C1 segment of cervical spinal cord (tissue), 14 donors: ENCODE results near the gene NR2F1-AS1.
A peak's percentile ranks its signal among the peaks of the same experiment; 100 is the strongest.
"Not testable (repeated sequence)": the region's sequence is repeated elsewhere in the genome, so short reads cannot be mapped to it uniquely, and the experiment has no call there.

Experiments
- DNase-seq, 14 donors: peaks; one replicate each; lab custom pipeline; 2025; lab: John Stamatoyannopoulos, UW

NR2F1-AS1 gene

DNA sequence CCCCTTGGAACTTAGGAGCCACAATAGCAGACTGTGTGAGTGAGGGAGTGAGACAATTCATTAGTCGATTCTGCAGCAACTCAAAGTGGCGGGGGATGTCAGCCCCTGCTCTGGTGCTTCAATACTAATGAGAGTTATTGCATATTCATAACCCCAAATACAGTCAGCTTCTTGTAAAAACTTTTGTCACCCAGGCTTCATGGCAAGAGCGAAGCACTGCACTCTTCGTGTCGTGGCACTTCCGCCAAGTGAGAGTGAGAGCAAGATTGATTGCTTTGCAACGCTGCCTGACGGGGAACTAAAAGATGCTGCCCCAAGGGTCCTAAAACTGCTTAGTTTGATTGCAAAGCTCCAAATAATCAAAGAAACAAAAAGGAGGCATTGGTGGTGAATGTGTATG, 150.9 kb downstream of the NR2F1-AS1 start:
- no peak for DNase-seq

DNA sequence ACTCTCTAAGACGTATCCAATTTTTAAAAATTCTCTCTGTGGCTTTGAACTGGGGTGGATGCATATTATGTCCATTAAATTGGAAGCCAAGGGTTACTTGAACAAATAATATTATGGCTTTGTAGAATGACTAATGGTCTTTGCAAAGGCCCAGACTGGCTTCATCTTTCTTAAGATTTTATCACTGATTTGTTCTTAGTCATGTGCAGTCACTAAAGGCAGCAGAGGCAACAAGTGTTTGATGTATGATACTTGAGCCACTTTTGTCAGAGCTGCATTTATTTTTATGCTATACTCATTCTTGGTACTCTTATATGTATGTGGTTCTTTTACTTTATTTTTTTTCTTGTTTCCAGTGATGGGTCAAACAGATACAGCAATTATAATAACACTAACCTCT, 152.2 kb downstream of the NR2F1-AS1 start:
- no peak for DNase-seq

DNA sequence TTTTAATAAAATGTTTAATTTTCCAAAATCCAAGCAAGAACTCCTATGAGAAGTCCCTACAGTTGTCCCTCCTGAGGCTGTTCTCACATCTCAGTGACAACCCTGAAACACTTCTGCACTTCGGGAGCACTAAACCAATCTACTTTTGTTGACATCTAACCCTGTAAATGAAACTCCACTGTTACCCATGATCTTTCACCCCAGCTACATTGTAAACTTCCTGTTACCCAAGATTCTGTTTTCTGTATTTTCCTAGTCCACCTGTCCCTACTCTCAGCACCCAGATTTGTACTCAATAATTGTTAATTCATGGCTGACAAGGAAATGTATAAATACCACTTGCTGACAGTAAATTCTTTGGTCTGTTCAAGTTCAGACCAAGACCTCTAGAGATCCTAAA, 153.7 kb downstream of the NR2F1-AS1 start:
- DNase-seq: no peak

DNA sequence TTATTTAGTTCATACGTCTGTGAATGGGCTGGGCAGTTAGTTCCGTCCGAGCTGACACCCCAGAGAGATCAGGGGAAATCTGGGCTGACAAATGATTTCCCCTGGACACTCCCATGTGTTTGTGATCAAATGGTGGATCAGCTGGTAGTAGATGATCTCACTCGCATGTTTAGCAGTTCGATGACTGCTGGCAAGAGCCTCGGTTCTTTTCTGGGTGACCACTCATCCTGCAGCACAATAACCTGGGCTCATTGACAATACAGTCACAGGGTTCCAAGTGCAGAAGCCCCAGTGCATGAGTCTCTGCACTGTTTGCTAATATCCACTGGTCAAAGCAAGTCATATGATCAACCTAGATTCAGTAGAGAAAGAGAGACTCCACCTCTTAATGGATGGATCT, 155.9 kb downstream of the NR2F1-AS1 start:
- DNase-seq: peak in 6 of 14 donors; percentile 12 to 43 (median 24)

DNA sequence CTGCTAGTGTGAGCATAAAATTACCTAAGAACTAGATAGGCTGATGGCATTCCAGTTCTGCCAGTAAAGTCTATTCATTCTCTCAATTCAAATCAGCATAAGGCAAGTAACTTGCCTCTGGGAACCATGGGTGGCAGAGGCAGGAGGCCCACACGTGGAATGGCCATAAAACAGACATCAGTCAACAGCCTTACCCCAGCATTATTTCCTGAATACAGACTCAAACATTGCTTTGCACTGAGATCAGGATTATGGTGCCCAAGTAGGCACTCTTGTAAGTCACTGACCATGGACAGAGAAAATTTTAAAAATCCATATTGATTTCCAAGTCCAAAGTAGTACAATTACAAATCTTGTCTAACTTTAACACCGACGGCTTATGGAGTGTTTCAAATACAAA, 157.7 kb downstream of the NR2F1-AS1 start:
- peak in 1 of 14 donors; percentile 52 for DNase-seq

DNA sequence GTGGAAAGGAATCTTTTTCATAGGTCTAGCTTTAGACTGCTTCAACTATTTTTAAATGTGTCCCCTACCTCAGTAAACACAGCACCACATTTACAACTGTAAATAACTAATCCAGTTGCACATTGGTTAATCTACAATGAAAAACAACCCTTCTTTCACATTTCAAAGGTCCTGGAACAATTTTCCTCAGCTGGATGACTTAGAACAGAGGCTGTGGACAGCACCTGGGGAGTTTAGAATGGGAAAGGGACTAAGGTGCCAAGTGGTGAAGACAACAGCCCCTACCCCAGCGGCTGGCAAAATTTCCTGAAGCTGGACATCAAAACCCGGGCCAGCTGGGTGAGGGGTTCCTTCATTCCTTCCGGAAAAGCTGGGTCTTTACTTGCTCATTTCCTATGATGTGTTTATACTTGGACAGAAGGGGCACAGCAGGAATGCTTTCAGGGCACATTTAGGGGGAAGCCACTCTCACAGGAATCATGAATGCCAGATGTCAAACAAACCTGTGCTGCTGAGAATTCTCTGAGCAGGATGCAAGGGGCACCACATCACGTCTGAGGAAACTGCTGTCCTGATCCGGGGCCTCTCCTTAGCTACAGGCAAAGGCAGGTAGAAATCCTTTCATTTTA, 158.3 kb downstream of the NR2F1-AS1 start:
- peak in 2 of 14 donors; percentile 2 to 52 for DNase-seq

DNA sequence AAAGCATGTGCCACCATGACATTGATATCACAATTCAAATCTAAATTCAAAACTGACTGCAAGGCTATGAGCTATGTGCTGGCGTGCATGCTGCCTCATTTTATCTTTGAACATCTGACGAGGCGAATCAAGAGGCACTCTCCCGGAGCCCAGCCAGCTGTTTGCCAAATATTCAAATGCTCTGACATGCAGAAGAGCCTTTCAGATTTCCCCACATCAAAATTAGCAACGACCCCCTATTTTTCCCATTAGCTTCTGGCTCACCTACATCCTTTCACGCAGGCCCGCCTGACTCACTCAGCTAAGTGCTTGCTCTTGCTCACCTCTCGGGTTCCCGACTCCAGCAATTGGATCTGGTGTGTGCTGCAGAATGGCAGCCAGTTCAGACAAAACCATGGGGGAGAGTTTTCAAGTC, 159.0 kb downstream of the NR2F1-AS1 start:
- peak in 6 of 14 donors; percentile 6 to 42 (median 14) for DNase-seq

DNA sequence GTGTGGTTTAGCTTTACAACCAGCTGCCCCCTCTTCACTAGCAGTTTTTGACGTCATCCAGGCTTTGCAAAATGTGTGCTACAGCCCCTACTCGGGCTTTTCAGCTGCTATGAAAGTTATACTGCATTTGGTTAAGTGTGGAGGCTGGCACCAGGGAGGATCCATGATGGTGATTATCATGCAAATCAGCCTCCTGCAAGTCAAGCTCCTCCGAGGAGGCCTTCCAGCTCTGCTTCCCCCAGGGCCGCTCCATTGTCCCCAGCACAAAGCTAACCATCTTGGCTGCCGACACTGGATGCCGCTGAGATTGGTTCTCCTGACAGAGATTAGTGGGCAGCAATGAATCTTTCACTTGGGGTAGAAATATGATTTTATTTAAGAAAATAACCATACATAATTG, 159.6 kb downstream of the NR2F1-AS1 start:
- peak in 7 of 14 donors; percentile 4 to 51 (median 22) for DNase-seq

DNA sequence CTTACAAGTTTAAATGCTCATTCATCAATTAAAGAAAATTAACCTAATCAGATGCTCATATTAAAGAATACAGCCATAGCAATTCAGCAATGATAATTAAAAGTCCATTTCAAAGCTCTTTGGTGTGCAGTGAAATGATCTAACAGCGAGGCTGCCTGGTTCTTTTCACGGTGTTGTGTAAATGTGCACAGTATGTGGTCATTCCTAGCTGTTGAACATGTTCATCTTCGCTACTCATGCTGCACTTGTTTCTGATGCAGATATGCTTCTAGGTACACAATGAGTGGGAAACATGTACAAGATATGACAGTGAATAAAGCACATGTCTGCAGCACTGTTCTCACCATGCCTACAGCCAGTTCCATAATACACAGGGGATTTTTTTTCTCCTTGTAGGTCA, 163.5 kb downstream of the NR2F1-AS1 start:
- no peak for DNase-seq

DNA sequence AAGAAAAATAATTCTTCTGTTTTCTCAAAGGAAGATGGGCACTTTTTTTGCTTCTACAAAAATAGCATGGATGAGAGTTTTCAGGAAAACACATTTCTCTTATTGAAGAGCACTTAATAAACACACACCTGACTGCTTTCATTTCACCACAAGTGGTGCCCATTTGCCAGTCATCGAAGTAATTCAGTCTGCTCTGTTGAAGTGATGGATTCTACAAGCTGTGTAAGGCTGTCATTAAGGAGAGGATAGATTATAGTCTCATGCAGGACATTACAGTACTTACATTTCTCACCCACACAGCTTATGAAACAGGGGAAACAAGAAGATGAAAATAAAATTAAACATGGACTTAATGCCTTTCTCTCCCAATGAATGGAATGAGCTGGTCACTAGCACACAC, 165.2 kb downstream of the NR2F1-AS1 start:
- no peak for DNase-seq

DNA sequence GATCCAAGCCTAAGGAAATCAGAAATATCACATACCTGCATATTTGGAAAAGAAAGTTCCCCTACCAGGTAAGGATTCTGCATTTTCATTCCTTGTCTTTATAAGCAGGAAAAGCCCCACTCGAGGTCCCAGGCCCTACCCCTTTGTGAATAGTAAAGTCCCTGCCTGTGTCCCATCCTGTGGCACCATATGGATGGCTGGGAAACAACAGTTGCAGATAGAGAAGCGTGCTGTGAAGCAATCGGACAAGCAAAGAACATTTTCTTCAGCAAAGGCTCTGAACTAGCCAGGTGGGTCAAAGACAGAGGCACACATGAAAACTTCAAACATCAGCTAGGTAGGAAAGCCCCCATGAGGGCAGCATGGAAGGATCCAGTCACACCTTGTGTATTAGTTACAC, 169.3 kb downstream of the NR2F1-AS1 start:
- DNase-seq: peak in 1 of 14 donors; percentile 35

DNA sequence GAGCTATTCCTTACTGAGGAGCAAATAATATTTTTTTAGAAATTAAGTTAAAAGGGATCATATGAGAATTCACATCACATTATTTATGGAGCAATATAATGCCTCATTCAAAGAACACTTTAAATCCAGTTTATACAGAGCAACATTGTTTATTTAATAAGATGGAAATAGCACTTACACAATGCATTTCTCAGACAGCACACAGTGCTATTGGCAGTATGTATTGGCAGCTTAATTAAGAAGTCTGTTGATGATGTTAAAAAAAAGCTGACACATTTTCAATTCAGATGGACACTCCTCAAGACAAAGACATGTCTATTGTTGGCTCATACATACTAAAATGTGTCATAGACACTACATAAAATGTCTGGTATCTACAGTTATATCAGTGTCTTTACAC, 171.3 kb downstream of the NR2F1-AS1 start:
- DNase-seq: no peak

DNA sequence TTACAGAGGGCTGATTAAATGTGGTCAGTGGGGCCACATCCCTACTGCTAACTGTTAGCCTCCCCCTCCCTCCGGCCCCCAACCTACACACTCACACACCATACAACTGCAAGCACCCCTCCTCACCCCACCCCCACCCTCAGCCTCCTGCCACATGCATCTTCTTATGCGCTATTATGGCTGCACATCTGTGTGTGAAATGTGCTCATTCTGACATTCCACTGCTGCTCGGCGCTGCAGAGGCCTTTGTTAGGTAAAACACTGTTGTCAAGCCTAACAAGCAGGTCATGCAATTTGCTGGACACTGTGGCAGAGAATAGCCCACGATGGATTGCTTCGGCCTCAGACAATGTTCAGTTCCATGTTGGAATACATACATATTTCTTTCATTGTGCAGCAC, 173.6 kb downstream of the NR2F1-AS1 start:
- DNase-seq: no peak

DNA sequence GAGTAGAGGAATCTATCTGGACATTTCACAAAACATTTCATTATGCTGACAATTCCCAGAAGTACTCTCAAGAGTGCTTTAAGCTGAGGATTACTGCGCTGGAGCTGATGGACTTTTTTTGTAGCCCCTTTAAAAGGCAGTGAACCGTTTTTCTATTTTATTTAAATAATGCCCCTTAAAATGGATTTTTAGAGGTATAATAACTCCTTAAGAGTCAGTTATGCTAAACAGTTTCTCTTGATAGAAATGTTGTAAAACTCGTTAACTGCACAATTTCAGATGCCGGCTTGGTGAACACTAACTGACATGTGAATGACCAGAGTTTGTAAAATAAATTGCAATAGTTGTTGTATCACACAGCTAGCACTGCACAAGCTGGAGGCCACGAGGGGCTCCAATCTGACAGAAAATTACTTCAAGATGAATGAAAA, 174.0 kb downstream of the NR2F1-AS1 start:
- DNase-seq: no peak

DNA sequence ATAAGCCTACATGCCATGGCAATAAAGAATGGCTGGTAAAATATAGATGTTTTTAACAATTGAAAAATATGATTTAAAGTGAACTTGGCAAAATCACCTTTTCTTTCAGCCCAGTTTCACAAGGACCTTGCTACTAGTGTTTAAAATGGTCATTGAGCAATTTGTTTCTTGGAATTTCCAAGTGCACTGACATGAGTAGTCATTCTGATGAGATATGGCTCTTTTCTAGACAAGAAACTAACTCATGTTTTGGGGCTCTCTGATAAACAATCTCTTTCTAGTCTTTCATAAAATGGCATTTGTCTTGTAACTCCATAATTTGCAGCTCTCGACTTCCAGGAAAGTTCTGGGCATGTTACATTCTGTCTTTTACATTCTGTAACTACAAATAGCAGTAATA, 176.8 kb downstream of the NR2F1-AS1 start:
- DNase-seq: no peak

DNA sequence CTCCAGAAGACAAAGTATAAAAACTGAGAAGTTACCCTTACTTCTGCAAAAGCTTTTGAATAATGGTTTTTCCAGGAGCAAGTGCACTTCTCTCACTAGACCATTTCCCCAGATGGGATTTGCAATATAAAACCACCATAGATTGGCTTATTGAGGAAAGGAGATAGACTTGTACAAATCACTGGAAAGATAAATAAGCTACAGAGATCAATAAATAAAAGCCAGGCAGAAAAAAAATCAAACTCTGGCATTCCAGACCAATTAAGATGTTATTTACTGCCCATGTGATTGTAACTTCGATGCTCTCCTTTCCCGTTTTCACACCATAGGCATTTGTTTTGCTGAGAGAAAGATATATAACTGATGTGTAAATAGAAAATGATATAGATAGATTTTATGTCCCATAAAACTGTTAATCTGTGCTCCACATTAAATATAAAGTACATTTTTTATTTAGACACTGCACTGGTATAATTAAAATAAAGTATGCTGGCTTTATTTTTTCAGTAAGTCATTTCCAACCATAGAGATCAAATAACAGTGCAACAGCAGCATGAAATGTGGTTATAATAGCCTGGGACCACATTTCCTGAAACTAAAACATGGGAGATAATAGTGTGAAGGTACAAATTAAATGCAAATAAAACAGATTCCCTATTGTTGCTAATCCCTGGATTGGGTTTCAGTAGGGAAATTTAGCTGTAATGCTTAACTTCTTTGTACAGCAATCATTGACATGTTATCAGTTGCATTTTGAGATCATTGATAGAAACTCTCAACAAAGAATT, 177.7 kb downstream of the NR2F1-AS1 start:
- DNase-seq: no peak

DNA sequence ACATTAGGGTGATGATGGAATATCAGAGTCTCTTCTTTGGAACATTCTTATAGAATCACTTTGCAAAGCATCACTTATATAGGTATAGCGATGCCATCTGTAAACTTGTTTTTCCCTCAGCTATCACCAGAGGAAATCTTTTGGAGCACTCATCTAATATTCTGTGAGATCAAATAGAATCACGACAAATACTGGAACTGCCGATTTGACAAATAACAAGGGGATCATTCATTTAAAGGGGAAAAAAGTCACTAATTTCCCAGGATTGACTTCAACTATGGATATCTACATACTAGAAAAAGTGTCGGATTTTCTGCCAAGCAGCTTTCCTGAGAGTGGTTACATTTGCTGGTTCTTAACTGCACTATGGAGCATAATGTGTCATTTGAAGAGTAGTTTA, 178.6 kb downstream of the NR2F1-AS1 start:
- no peak for DNase-seq

DNA sequence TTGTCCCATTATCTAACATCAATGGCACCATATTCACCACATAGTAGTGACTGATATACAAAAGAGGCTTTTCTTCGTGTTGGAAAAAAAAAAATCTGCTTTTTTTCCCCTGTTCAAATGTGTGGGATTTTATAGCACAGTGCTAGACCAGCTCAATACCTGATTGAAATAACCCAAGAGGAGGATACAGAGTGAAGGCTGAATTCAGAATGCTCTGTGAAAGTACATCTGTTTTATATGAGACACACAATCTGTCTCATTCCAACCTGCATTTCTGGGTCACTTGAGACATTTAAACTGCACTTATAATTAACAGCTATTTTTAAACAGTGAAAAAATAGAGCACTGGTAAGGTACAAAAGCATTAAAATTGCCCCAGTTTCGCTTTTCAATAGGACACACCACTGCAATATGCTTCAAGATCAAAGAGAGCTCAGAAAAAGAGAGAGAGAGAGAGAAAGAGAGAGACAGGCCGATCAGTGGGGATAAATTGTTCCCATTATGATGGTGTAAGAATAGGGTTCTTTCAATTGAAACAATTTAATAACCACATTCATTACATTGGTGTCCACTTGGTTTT, 179.3 kb downstream of the NR2F1-AS1 start:
- no peak for DNase-seq

DNA sequence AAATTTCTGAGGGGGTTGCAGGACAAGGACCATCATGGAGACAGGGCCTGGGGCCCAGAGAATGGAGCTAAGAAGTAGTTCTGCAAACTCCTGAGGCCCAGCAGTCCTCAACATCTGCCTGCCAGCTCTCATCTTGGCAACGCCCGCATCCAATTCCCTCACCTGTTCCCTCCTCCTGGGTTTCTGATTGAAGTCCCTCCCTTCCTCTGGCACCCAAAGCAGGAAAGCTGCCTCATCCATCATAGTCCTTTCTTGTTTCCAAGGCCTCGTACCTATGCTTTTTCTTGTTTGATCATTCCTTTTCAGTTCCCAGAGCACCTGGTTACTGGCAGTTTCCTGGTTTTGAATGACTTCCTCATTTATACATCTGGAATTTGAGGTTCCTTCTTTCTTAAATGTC, 181.3 kb downstream of the NR2F1-AS1 start:
- no peak for DNase-seq

DNA sequence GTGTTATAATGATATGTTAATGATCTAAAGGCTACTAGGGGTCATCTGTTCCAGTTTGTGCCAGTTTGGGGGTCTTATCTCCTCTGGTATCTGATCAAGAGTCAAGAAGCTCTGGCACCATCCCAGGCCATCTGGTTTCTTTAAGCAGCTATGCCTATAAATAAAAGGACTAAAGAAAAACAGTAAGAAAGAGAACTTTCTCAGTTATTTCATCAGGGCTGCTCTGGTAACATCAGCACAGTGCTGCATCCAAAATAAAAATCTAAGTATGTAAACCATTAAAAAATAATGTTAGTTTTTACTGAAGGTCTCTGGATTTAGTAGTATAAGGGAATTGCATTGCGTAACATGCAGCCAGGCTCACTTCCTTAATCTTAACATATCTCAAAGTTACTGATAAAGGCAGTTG, 185.0 kb downstream of the NR2F1-AS1 start:
- no peak for DNase-seq

DNA sequence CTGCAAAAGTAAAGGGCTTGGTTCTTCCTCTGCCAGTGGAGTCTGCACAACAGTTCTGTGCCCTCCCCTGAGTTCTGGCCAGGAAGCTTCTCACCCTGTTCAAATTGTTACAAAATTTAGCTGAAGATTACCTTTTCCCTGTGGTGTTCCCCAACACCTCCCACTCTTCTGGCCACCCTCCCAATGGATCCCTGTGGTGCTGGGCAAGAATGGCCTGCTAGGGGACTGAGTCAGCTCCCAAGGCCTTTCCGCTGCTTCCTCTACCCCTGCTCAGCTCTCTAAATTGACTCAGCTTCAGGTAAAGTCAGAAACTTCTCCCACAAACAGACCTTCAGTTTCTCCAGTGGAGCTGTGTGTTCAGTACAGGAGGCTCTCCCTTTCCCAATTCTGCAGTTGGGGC, 186.0 kb downstream of the NR2F1-AS1 start:
- DNase-seq: no peak

DNA sequence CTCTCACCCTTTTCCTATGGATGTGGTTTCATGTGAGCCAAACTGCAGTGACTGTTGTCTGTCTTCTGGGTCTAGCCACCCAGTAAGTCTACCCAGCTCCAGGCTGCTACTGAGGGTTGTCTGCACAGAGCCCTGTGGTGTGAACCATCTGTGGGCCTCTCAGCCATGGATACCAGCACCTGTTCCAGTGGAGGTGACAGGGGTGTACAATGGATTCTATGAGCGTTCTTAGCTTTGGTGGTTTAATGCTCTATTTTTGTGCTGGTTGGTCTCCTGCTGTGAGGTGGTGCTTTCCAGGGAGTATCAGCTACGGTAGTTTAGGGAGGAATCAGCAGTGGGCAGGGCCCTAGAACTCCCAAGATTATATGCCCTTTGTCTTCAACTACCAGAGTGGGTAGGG, 186.7 kb downstream of the NR2F1-AS1 start:
- DNase-seq: no peak

DNA sequence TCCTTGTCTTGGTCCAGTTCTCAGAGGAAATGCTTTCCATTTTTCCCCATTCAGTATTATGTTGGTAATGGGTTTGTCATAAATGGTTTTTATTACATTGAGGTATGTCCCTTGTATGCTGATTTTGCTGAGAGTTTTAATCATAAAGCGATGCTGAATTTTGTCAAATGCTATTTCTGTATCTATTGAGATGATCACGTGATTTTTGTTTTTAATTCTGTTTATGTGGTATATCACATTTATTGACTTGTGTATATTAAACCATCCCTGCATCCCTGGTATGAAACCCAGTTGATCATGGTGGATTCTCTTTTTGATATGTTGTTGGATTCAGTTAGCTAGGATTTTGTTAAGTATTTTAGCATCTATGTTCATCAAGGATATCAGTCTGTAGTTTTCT, 189.8 kb downstream of the NR2F1-AS1 start:
- not testable (repeated sequence) for DNase-seq
